Dendritic cell treated with granulocyte-macrophage colony-stimulating factor and Interleukin-4, amounts not matched to agents 40 ng/mL and 50 ng/mL, for 4 days (primary cell): ENCODE data around the gene SNAP25.

Experiments
- H3K27ac Mint-ChIP-seq: one replicate; pipeline ENCODE4 v1.8.0; 2022; ENCODE audit warnings: mild to moderate bottlenecking, mixed read lengths
- H3K27me3 Mint-ChIP-seq: one replicate; pipeline ENCODE4 v1.8.0; 2022; ENCODE audit warnings: mild to moderate bottlenecking, mixed read lengths
- H3K36me3 Mint-ChIP-seq: one replicate; pipeline ENCODE4 v1.8.0; 2022; ENCODE audit warnings: low read depth, mixed read lengths
- H3K4me1 Mint-ChIP-seq: one replicate; pipeline ENCODE4 v1.8.0; 2022; ENCODE audit warnings: low read depth, mixed read lengths
- H3K4me3 Mint-ChIP-seq: one replicate; pipeline ENCODE4 v1.8.0; 2022; ENCODE audit warnings: mild to moderate bottlenecking, moderate library complexity, mixed read lengths
- H3K9me3 Mint-ChIP-seq: one replicate; pipeline ENCODE4 v1.8.0; 2022; ENCODE audit warnings: mixed read lengths
- intact Hi-C: fragments of 100-400 bp; cut with micrococcal nuclease; formaldehyde crosslinking; loops from one replicate; pipeline ENCODE4 v1.15.0; 2022

The SNAP25 gene

DNA sequence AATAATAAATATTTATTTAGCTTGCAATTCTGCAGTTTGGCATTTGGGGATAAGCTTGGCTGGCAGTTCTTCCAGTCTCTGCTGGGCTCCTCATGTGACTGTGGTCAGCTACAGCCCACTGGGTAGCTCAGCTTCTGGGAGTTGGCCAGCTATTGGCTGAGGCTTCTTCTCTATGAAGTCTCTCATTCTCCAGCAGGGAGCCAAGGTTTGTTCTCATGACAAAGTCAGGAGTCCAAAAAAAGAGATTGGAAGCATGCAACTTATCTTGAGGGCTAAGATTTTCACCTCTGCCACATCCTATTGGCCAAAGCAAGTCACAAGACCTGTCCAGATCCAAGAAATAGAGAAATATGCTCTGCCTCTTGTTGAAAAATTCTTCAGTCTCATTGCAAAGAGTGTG lies 94.6 kb downstream of the SNAP25 start:
- Mint-ChIP-seq H3K4me3 (no peak overlapping the region), H3K4me1 (peaks cover 35% of the 10 kb centered on the region), H3K27me3 (no peaks in the 10 kb centered on the region), H3K36me3 (no peaks in the 10 kb centered on the region), H3K9me3 (peaks cover 8% of the 10 kb centered on the region), H3K27ac (no peak overlapping the region)
- intact Hi-C loops, result no loop called here

DNA sequence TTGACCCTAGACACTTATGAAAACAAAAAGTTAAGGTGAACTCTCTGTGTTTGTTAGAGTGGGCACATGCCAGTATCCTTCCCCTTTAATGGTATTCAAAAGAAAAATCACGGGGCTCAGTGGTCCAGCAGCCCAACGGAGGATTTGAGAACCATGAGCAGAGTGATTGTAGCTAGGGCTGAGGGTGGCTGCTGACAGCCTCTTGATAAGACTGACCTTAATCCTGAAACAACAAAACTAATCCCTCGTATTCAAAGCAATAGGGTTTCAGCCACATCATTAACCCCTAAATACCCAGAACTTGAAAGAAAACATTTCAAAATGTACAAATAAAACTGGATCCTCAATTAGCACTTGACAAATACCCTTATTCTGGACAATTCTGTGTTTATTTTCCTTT lies 95.1 kb downstream of the SNAP25 start:
- Mint-ChIP-seq H3K4me3 (no peak overlapping the region), H3K9me3 (peaks cover 8% of the 10 kb centered on the region), H3K36me3 (no peaks in the 10 kb centered on the region), H3K27ac (no peak overlapping the region), H3K27me3 (no peaks in the 10 kb centered on the region), H3K4me1 (peaks cover 40% of the 10 kb centered on the region)
- intact Hi-C loops, result no loop called here

- no peak overlapping the region for H3K4me3 Mint-ChIP-seq
- intact Hi-C loops, result no loop called here
- peaks cover 8% of the 10 kb centered on the region for H3K9me3 Mint-ChIP-seq
- H3K27ac Mint-ChIP-seq, result no peak overlapping the region
- peaks cover 40% of the 10 kb centered on the region for H3K4me1 Mint-ChIP-seq
- no peaks in the 10 kb centered on the region for H3K36me3 Mint-ChIP-seq
- H3K27me3 Mint-ChIP-seq, result no peaks in the 10 kb centered on the region
These were observed 95.6 kb downstream of the SNAP25 start for GRCh38 chr20:10314198-10314597.

GRCh38 chr20:10315138-10315537 lies 96.5 kb downstream of the SNAP25 start:
- intact Hi-C loops, result no loop called here
- H3K36me3 Mint-ChIP-seq, result no peaks in the 10 kb centered on the region
- H3K4me3 Mint-ChIP-seq, result no peak overlapping the region
- no peaks in the 10 kb centered on the region for H3K27me3 Mint-ChIP-seq
- H3K27ac Mint-ChIP-seq, result no peak overlapping the region
- peaks cover 44% of the 10 kb centered on the region for H3K4me1 Mint-ChIP-seq
- peaks cover 8% of the 10 kb centered on the region for H3K9me3 Mint-ChIP-seq

GRCh38 chr20:10316582-10316981 lies 98.0 kb downstream of the SNAP25 start:
- no peaks in the 10 kb centered on the region for H3K27me3 Mint-ChIP-seq
- H3K4me1 Mint-ChIP-seq, result peaks cover 44% of the 10 kb centered on the region
- intact Hi-C loops, result no loop called here
- H3K9me3 Mint-ChIP-seq, result peaks cover 8% of the 10 kb centered on the region
- no peak overlapping the region for H3K27ac Mint-ChIP-seq
- H3K36me3 Mint-ChIP-seq, result no peaks in the 10 kb centered on the region
- H3K4me3 Mint-ChIP-seq, result no peak overlapping the region

DNA sequence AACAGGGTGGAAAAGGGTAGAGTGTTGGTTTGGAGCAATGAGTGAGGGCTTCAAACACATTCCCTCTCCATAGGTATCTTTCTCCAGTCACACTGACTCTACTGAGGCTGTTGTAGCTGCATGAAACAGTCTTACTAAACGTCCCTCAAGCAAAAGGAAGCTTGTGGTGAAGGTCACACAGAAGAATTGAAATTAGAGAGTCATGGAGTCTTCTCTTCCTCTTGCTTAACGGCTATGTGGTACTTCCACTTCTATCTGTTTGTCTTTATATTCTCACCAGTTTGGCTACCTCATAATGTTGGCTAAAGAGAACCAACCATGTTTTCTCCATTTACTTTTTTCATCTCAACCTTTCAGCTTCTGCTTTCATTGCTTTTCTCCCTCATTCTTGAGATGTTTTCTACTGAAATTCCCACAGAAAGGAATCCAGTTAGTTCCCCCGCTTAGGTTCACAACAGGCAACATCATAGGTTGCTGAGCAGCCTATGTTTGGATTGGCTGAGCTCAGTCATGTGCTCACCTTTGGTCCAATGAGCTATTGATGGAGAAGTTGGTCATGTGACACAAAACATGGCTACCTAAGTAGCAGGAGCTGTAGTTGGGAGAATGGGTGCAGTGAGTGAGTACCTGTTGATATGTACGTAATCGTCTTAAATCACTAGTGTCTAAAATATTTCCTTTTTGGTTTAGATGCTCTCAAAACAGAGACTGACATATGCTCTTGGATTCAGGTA lies 99.8 kb downstream of the SNAP25 start:
- H3K4me1 Mint-ChIP-seq, result peaks cover 44% of the 10 kb centered on the region
- H3K9me3 Mint-ChIP-seq, result peaks cover 8% of the 10 kb centered on the region
- H3K4me3 Mint-ChIP-seq, result no peak overlapping the region
- H3K27me3 Mint-ChIP-seq, result no peaks in the 10 kb centered on the region
- intact Hi-C loops, result no loop called here
- H3K27ac Mint-ChIP-seq, result no peak overlapping the region
- H3K36me3 Mint-ChIP-seq, result no peaks in the 10 kb centered on the region

- Mint-ChIP-seq H3K27me3 (no peaks in the 10 kb centered on the region), H3K4me1 (peaks cover 36% of the 10 kb centered on the region), H3K27ac (no peak overlapping the region), H3K9me3 (peaks cover 8% of the 10 kb centered on the region), H3K4me3 (no peak overlapping the region), H3K36me3 (no peaks in the 10 kb centered on the region)
- intact Hi-C loops, result no loop called here
These were observed 101.2 kb downstream of the SNAP25 start for GRCh38 chr20:10319855-10320254.

DNA sequence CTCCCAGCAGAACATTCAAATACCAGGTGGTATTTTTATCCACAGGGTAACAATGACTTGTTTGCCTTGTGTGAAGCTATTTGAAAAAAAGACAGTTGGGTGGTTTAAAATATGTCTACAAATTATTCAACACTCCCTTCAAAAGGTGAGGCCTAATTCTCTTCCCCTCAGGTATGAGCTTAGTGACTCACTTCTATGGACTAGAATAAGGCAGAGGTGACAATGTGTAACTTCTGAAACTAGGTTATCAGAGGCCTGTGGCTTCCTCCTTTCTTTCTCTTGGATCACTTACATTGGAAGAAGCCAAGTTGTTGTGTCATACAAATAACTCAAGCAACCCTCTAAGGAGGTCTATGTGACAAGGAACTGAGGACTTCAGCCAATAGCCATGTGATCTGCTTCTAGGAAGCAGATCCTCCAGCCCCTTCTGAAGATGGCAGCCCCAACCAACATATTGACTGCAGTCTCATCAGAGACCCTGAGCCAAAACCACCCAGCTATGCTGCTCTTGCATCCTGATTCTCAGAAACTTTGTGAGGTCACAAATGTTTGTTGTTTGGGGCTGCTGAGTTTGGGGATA lies 102.6 kb downstream of the SNAP25 start:
- H3K4me1 Mint-ChIP-seq, result peaks cover 26% of the 10 kb centered on the region
- no peaks in the 10 kb centered on the region for H3K27me3 Mint-ChIP-seq
- no peak overlapping the region for H3K4me3 Mint-ChIP-seq
- H3K9me3 Mint-ChIP-seq, result peaks cover 6% of the 10 kb centered on the region
- no peak overlapping the region for H3K27ac Mint-ChIP-seq
- H3K36me3 Mint-ChIP-seq, result no peaks in the 10 kb centered on the region
- intact Hi-C loops, result no loop called here

- Mint-ChIP-seq H3K9me3 (no peaks in the 10 kb centered on the region), H3K4me1 (peaks cover 18% of the 10 kb centered on the region), H3K4me3 (no peak overlapping the region), H3K27me3 (no peaks in the 10 kb centered on the region), H3K27ac (no peak overlapping the region), H3K36me3 (no peaks in the 10 kb centered on the region)
- intact Hi-C loops, result no loop called here
These were observed 103.7 kb downstream of the SNAP25 start for GRCh38 chr20:10322073-10323012.

GRCh38 chr20:10323729-10324128 lies 105.1 kb downstream of the SNAP25 start:
- intact Hi-C loops, result no loop called here
- Mint-ChIP-seq H3K9me3 (no peaks in the 10 kb centered on the region), H3K36me3 (no peaks in the 10 kb centered on the region), H3K4me3 (no peak overlapping the region), H3K27me3 (no peaks in the 10 kb centered on the region), H3K4me1 (peaks cover 4% of the 10 kb centered on the region), H3K27ac (no peak overlapping the region)

DNA sequence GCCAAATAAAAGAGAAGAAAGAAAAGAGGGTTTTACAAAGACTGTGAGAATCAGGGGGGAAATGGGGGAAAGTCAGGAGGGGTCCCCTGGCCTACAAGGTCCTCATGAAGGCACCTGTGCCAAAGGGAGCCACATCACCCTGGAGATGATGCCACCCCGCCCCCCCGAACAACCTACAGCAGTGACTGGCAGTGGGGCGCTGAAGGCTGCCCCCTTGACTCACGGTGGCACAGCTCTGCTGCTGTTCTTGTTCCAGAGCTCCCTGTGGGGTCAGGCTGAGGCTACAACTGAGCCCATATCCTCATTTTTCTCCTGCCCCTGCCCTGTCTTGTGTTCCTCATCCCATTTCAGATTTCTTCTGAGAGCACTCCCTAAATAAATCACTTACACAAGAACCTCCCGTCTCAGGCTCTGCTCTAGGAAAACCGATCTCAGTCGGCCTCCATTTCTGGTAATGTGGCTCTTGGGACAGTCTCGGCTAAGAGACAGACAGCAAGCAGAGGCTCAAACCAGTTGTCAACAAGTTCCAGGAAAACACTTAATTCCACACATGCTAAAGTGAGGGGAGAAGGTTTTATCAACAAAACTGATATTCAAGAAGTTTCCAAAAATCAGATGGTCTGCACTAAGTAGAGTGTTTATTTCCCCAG lies 105.7 kb downstream of the SNAP25 start:
- H3K4me1 Mint-ChIP-seq, result peaks cover 4% of the 10 kb centered on the region
- no peak overlapping the region for H3K4me3 Mint-ChIP-seq
- H3K27me3 Mint-ChIP-seq, result no peaks in the 10 kb centered on the region
- no peaks in the 10 kb centered on the region for H3K9me3 Mint-ChIP-seq
- H3K27ac Mint-ChIP-seq, result no peak overlapping the region
- intact Hi-C loops, result no loop called here
- no peaks in the 10 kb centered on the region for H3K36me3 Mint-ChIP-seq

- H3K4me3 Mint-ChIP-seq, result no peak overlapping the region
- H3K9me3 Mint-ChIP-seq, result no peaks in the 10 kb centered on the region
- intact Hi-C loops, result no loop called here
- no peaks in the 10 kb centered on the region for H3K27me3 Mint-ChIP-seq
- no peaks in the 10 kb centered on the region for H3K36me3 Mint-ChIP-seq
- no peaks in the 10 kb centered on the region for H3K4me1 Mint-ChIP-seq
- no peak overlapping the region for H3K27ac Mint-ChIP-seq
These were observed 110.2 kb downstream of the SNAP25 start for GRCh38 chr20:10328897-10329255.

DNA sequence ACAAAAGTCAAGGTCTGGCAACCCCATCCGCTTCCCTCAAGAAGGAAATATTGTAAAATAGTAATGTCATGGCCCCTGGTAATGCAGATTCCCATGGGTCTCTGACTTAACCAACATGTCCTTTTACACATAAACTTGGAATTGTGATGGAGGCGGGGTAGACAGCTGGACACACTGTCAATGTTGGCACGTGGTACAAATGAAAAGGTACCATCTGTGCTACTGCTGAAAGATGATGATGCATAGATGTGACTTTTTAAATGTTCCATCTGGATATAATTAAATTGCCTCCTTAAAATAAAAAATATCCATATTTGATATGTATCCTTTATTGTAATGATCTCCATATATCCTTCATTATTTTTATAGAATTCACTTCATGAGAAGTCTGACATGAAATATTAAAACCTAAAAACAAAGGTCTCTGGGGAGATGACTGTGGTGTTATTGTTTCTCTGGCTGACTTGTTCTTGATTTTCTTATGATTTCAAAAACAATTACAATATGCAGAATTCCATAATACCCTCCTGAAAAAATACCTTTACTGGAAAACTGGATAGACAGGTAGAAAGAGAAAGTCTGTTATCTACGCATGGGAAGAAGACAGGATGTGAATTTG lies 110.9 kb downstream of the SNAP25 start:
- Mint-ChIP-seq H3K27me3 (no peaks in the 10 kb centered on the region), H3K27ac (no peak overlapping the region), H3K4me1 (no peaks in the 10 kb centered on the region), H3K9me3 (no peaks in the 10 kb centered on the region), H3K4me3 (no peak overlapping the region), H3K36me3 (no peaks in the 10 kb centered on the region)
- intact Hi-C loops, result no loop called here
